ENCODE results near the gene SPEM2.

SPEM2 gene

GRCh38 chr17:7403043-7403726 lies 22.2 kb upstream of the SPEM2 start:
- DNase-seq (ENCODE audit: low spot score), result no peak

GRCh38 chr17:7403727-7403976 lies 21.8 kb upstream of the SPEM2 start:
- CTCF ChIA-PET, result interaction anchor here (0.6 to 1.3 kb wide), 4 partner anchors 33 to 68 kb away, joined by 3 to 7 read pairs (median 3); no protein-coding TSS in a partner anchor
- POLR2A ChIA-PET (ENCODE audit: low non-redundant PET), result interaction anchor here (0.5 to 1.1 kb wide), 5 partner anchors 9 to 79 kb away, joined by 3 to 13 read pairs (median 3); partner anchors contain the start of genes PLSCR3 and TMEM102
- peak overlapping the region; percentile 88 for H3K27ac ChIP-seq
- peak; percentile 64 for DNase-seq (ENCODE audit: low spot score)
- TF ChIP-seq CTCF (conservative IDR thresholded peaks at IDR 0.05; ENCODE audit: low read depth), result no peak

More at GRCh38 chr17:7403043-7403726, 22.2 kb upstream of the SPEM2 start:
- CTCF ChIA-PET, result interaction anchor here (1.1 to 1.6 kb wide), 4 partner anchors 33 to 52 kb away, joined by 3 to 8 read pairs (median 5); no protein-coding TSS in a partner anchor
- H3K27ac ChIP-seq, result peak overlapping the region; percentile 88
- no peak for TF ChIP-seq CTCF (conservative IDR thresholded peaks at IDR 0.05; ENCODE audit: low read depth)
- POLR2A ChIA-PET (ENCODE audit: low non-redundant PET), result interaction anchor here (0.5 to 1.1 kb wide), 2 partner anchors 9 to 78 kb away, joined by 3 to 13 read pairs; partner anchors contain the start of gene PLSCR3

- POLR2A ChIA-PET (ENCODE audit: low non-redundant PET), result interaction anchor here (0.6 to 1.1 kb wide), 5 partner anchors 10 to 81 kb away, joined by 3 to 13 read pairs (median 3); partner anchors contain the start of genes PLSCR3 and TMEM102
- peak; percentile 97 for DNase-seq (ENCODE audit: low spot score)
- CTCF ChIA-PET, result interaction anchor here (0.6 to 1.3 kb wide), 4 partner anchors 33 to 69 kb away, joined by 3 to 7 read pairs (median 3); no protein-coding TSS in a partner anchor
- H3K27ac ChIP-seq, result peak within 1 kb of the TSS; percentile 88
- TF ChIP-seq CTCF (conservative IDR thresholded peaks at IDR 0.05; ENCODE audit: low read depth), result no peak
Measured at GRCh38 chr17:7403977-7404736, 21.3 kb upstream of the SPEM2 start, which contains the start of gene TMEM256. TSS of gene TMEM256 (minus strand) at chr17:7404097. CDS start at chr17:7404084, 13 bp downstream.

DNA sequence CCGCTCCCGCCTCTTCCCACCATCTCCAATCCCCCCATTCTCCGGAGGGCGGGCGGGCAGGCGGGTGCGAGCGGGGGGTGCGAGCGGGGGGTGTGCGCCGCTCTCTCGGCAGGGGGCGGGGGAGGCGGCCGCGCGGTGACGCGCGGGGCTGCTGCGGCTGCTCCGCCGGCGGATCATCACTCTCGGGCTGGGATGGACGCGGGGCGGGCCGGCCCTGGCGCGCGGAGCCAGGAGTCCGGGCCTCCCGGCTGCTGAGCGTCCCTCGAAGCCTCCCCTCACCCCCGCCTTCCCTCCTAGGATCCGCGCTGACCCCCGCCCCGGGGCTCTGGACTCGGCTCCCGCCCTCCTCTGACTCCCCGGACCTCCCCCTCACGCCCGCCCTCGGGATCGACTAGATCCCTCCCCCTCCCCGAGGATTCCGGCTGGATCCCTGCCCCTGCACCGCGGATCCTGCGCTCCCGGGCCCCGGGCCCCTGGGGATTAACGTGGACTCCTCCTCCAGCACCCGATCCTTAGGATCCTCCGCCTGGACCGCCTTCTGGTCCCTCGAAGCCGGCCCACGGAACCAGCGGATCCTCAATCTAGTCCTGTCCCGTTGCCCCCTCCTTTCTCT lies 20.6 kb upstream of the SPEM2 start:
- no peak for DNase-seq (ENCODE audit: low spot score)
- H3K27ac ChIP-seq, result peak overlapping the region; percentile 88
- ChIA-PET POLR2A (ENCODE audit: low non-redundant PET) (interaction anchor here (0.6 to 1.1 kb wide), 5 partner anchors 11 to 115 kb away, joined by 3 to 13 read pairs (median 3); partner anchors contain the start of genes PLSCR3 and TMEM102), CTCF (interaction anchor here (1.3 kb wide), 1 partner anchor 32 kb away, joined by 7 read pairs; no protein-coding TSS in a partner anchor)
- TF ChIP-seq CTCF (conservative IDR thresholded peaks at IDR 0.05; ENCODE audit: low read depth), result no peak

DNA sequence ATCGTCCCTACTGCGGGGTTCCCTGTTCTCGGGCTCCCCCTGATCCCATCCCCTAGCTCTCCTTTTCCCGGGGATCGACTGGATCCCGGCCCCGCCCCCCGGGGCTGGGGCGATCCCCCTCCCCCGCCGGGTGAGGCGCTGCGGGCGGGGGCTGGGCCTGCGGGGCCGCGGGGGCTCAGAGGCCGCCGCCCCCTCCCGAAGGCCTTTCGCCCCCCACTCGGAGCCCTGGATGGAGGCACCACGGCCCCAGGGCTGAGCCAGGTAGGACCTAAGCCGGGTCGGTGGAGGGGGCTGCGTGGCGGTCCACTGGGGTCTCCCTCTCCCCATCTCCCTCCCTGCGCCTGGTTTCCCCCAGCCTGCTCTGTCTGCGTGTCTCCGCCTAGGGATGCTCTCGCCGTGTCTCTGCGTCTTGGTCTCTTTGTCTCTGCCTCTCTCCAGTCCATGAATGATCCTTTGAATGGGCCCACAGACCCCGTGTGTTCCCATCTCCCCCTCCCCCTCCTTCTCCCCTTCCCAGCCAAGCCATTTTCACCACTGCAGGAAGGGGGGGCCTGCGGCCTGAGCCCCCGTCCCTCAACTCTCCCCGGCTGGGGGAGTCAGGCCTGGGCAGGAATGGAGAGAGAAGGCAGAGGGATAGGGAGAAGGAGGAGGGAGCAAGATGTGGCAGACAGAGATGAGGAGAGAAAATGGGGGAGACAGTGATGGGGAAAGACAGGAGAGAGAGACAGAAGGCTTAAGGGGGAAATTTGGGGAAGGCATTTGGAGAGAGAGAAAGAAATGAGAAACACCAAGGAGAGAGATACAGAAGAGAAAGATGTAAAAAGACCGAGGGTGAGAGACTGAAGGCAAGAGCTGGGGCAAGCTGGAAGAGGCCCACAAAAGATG lies 19.8 kb upstream of the SPEM2 start:
- CTCF ChIA-PET, result no interaction called here

More for the DNA sequence above, 19.8 kb upstream of the SPEM2 start:
- no peak for DNase-seq (ENCODE audit: low spot score)
- TF ChIP-seq CTCF (conservative IDR thresholded peaks at IDR 0.05; ENCODE audit: low read depth), result no peak
- peak overlapping the region; percentile 88 for H3K27ac ChIP-seq
- POLR2A ChIA-PET (ENCODE audit: low non-redundant PET), result interaction anchor here (0.6 kb wide), 2 partner anchors 79 to 115 kb away, joined by 3 read pairs; no protein-coding TSS in a partner anchor
